GM23248 (cell line): ENCODE results near the gene RPL39. TPM values are rescaled to one million over a fixed set of nuclear protein-coding genes. Genes with fewer than 3 reads are reported as not detected.
A peak's percentile ranks its signal among the peaks of the same experiment; 100 is the strongest.

Source experiments
- DNase-seq: peaks from one replicate; pipeline ENCODE4 v3.0.0-alpha.2; 2015
- H2AFZ ChIP-seq: fragments of 200-600 bp; sonication (generic); 2 replicates; pipeline ENCODE4 v1.6.1; 2016; ENCODE audit warnings: antibody characterized with exemption
- H3F3A ChIP-seq: fragments of 200-600 bp; sonication (generic); 2 replicates; pipeline ENCODE4 v1.6.1; 2016; ENCODE audit warnings: mild to moderate bottlenecking, antibody characterized with exemption, mixed run types; ENCODE audit not compliant: insufficient read depth
- H3K27ac ChIP-seq: fragments of 200-600 bp; sonication (generic); 2 replicates; pipeline ENCODE4 v1.5.1; 2016; ENCODE audit warnings: mild to moderate bottlenecking
- H3K27me3 ChIP-seq: fragments of 200-600 bp; sonication (generic); replicated peaks from 2 replicates; pipeline ENCODE4 v1.6.1; 2016; ENCODE audit warnings: mild to moderate bottlenecking; ENCODE audit not compliant: insufficient read depth
- H3K36me3 ChIP-seq: fragments of 200-600 bp; sonication (generic); 2 replicates; pipeline ENCODE4 v1.6.1; 2016; ENCODE audit warnings: low read depth, mild to moderate bottlenecking
- H3K4me1 ChIP-seq: fragments of 200-600 bp; sonication (generic); 2 replicates; pipeline ENCODE4 v1.6.1; 2016; ENCODE audit warnings: mild to moderate bottlenecking; ENCODE audit not compliant: insufficient read depth
- H3K4me2 ChIP-seq: fragments of 200-600 bp; sonication (generic); one replicate; pipeline ENCODE4 v1.6.1; 2016; ENCODE audit warnings: mild to moderate bottlenecking; ENCODE audit not compliant: unreplicated experiment
- H3K4me3 ChIP-seq: fragments of 200-600 bp; sonication (generic); 2 replicates; pipeline ENCODE4 v1.5.1; 2016; ENCODE audit warnings: mild to moderate bottlenecking
- H3K79me2 ChIP-seq: fragments of 200-600 bp; sonication (generic); 2 replicates; pipeline ENCODE4 v1.6.1; 2016; ENCODE audit warnings: mild to moderate bottlenecking; ENCODE audit not compliant: insufficient read depth
- H3K9ac ChIP-seq: fragments of 200-600 bp; sonication (generic); 2 replicates; pipeline ENCODE4 v1.6.1; 2016; ENCODE audit warnings: mild to moderate bottlenecking
- H3K9me2 ChIP-seq: fragments of 200-600 bp; sonication (generic); 2 replicates; pipeline ENCODE4 v1.6.1; 2016; ENCODE audit warnings: mixed run types, mild to moderate bottlenecking, moderate library complexity; ENCODE audit not compliant: insufficient read depth
- H3K9me3 ChIP-seq: fragments of 200-600 bp; sonication (generic); one replicate; pipeline ENCODE4 v1.6.1; 2017; ENCODE audit warnings: low read depth
- H4K20me1 ChIP-seq: fragments of 200-600 bp; sonication (generic); 2 replicates; pipeline ENCODE4 v1.6.0; 2016; ENCODE audit not compliant: insufficient read depth
- EZH2 ChIP-seq: fragments of 200-600 bp; sonication (generic); IDR thresholded peaks from 2 replicates; pipeline ENCODE4 v1.6.1; 2018; ENCODE audit warnings: antibody characterized with exemption, mild to moderate bottlenecking; ENCODE audit not compliant: insufficient read depth, poor library complexity, severe bottlenecking
- EZH2phosphoT487 ChIP-seq: fragments of 200-600 bp; sonication (generic); IDR thresholded peaks from 2 replicates; pipeline ENCODE4 v1.6.1; 2018; ENCODE audit warnings: antibody characterized with exemption, moderate library complexity, mild to moderate bottlenecking, low read depth; ENCODE audit not compliant: insufficient read depth
- WGBS, 2 experiments: methylation state at CpG; one replicate each; pipeline ENCODE4 v1.1.6; 2015 to 2017; ENCODE audit warnings: low lambda C conversion rate in 2 of 2, low coverage in 1 of 2; ENCODE audit errors: missing lambda C conversion rate in 2 of 2; 5-methylcytosine and 5-hydroxymethylcytosine counted together
- in situ Hi-C: fragments of 300-500 bp; cut with MboI; formaldehyde crosslinking; loops from 2 replicates; pipeline ENCODE4 v1.15.0; 2020
- polyA plus RNA-seq: library from polyadenylated mRNA; unstranded; fragments of >200 nt; fragmentation: Nextera tagmentation; extraction: Ambion mirVana; gene quantifications from 2 replicates; pipeline ENCODE4 v1.2.1, GENCODE V29; 2016
- total RNA-seq: library from RNA; depleted of rRNA; stranded (reverse); fragments of >200 nt; shearing (Covaris generic); gene quantifications from 2 replicates; pipeline ENCODE4 v1.2.3, GENCODE V29; 2014

RPL39 gene
- total and polyA plus RNA-seq, 2 experiments from 2014 or later: 1,060 to 3,406 TPM

- 92% methylated on average over 2 of the region's 2 CpGs for WGBS, 2 experiments
Measured at GRCh38 chrX:119801253-119802221, 10.1 kb upstream of the RPL39 start.

GRCh38 chrX:119790977-119791436, 423 bp downstream of the RPL39 start:
- H2AFZ ChIP-seq: peak overlapping the region; percentile 88
- peak overlapping the region; percentile 93 for H3K4me2 ChIP-seq
- no peaks in the 10 kb centered on the region for H3K9me2 ChIP-seq
- peaks cover 12% of the 10 kb centered on the region; the same call in 1 of the 2 replicates for H4K20me1 ChIP-seq
- H3K27me3 ChIP-seq: no peaks in the 10 kb centered on the region
- TF ChIP-seq EZH2: no peak
- no peak for TF ChIP-seq EZH2phosphoT487
- peaks cover 11% of the 10 kb centered on the region for H3F3A ChIP-seq
- peaks cover 15% of the 10 kb centered on the region; the same call in 1 of the 2 replicates for H3K4me1 ChIP-seq
- 1 to 7% methylated on average over 7 to 21 of the region's 31 CpGs for WGBS, 2 experiments
- peak overlapping the region; percentile 99 for H3K27ac ChIP-seq
- peak; percentile 69 for DNase-seq
- H3K4me3 ChIP-seq: peak overlapping the region; percentile 96
- H3K79me2 ChIP-seq: peaks cover 66% of the 10 kb centered on the region
- H3K36me3 ChIP-seq: peaks cover 10% of the 10 kb centered on the region; the same call in 1 of the 2 replicates
- H3K9me3 ChIP-seq: no peaks in the 10 kb centered on the region
- H3K9ac ChIP-seq: peak overlapping the region; percentile 100
- in situ Hi-C loops: no loop called here

More at GRCh38 chrX:119801253-119802221, 10.1 kb upstream of the RPL39 start:
- no peak overlapping the region for H3K4me2 ChIP-seq
- no peaks in the 10 kb centered on the region for H3K27me3 ChIP-seq
- no peak overlapping the region for H3K27ac ChIP-seq
- TF ChIP-seq EZH2 (no peak), EZH2phosphoT487 (no peak)
- H3K9me3 ChIP-seq: no peaks in the 10 kb centered on the region
- no peaks in the 10 kb centered on the region for H3K36me3 ChIP-seq
- H4K20me1 ChIP-seq: no peaks in the 10 kb centered on the region
- H3K4me1 ChIP-seq: no peaks in the 10 kb centered on the region
- no peaks in the 10 kb centered on the region for H3F3A ChIP-seq
- H3K9me2 ChIP-seq: no peaks in the 10 kb centered on the region
- no peak for DNase-seq
- no peak overlapping the region for H3K9ac ChIP-seq
- in situ Hi-C loops: no loop called here
- no peak overlapping the region for H2AFZ ChIP-seq
- no peaks in the 10 kb centered on the region for H3K79me2 ChIP-seq
- no peak overlapping the region for H3K4me3 ChIP-seq

- H3K9ac ChIP-seq: no peak overlapping the region
- peaks cover 13% of the 10 kb centered on the region for H3F3A ChIP-seq
- H3K4me1 ChIP-seq: peaks cover 15% of the 10 kb centered on the region; the same call in 1 of the 2 replicates
- no peaks in the 10 kb centered on the region for H3K9me2 ChIP-seq
- WGBS, 2 experiments: 74 to 81% methylated on average over 9 to 14 of the region's 14 CpGs
- peak; percentile 35 for DNase-seq
- in situ Hi-C loops: no loop called here
- no peak overlapping the region for H3K27ac ChIP-seq
- H3K27me3 ChIP-seq: no peaks in the 10 kb centered on the region
- H3K4me3 ChIP-seq: no peak overlapping the region
- H3K79me2 ChIP-seq: peaks cover 52% of the 10 kb centered on the region
- no peak overlapping the region for H2AFZ ChIP-seq
- H3K9me3 ChIP-seq: no peaks in the 10 kb centered on the region
- peaks cover 20% of the 10 kb centered on the region for H3K36me3 ChIP-seq
- no peak overlapping the region for H3K4me2 ChIP-seq
- H4K20me1 ChIP-seq: peaks cover 12% of the 10 kb centered on the region; the same call in 1 of the 2 replicates
- TF ChIP-seq EZH2phosphoT487: no peak
Measured at GRCh38 chrX:119784747-119785446, 6.5 kb downstream of the RPL39 start.

GRCh38 chrX:119783026-119783425, 8.4 kb downstream of the RPL39 start:
- H3K27ac ChIP-seq: no peak overlapping the region
- H2AFZ ChIP-seq: no peak overlapping the region
- H3K9me3 ChIP-seq: no peaks in the 10 kb centered on the region
- H3K36me3 ChIP-seq: peaks cover 10% of the 10 kb centered on the region
- H3K4me3 ChIP-seq: no peak overlapping the region
- H3K4me1 ChIP-seq: 0 out of 2 replicates have a peak, but pooled peaks cover 7% of the 10 kb centered on the region
- 80 to 82% methylated on average over 5 of the region's 5 CpGs for WGBS, 2 experiments
- no peak overlapping the region for H3K4me2 ChIP-seq
- no peak for DNase-seq
- TF ChIP-seq EZH2 (no peak), EZH2phosphoT487 (no peak)
- H3K27me3 ChIP-seq: no peaks in the 10 kb centered on the region
- in situ Hi-C loops: no loop called here
- peaks cover 34% of the 10 kb centered on the region for H3K79me2 ChIP-seq
- H3K9ac ChIP-seq: no peak overlapping the region
- H3F3A ChIP-seq: peaks cover 12% of the 10 kb centered on the region
- H3K9me2 ChIP-seq: no peaks in the 10 kb centered on the region
- peaks cover 9% of the 10 kb centered on the region; the same call in 1 of the 2 replicates for H4K20me1 ChIP-seq
